ENCODE results near the gene CYP3A7.
"Not testable (repeated sequence)": the region's sequence is repeated elsewhere in the genome, so short reads cannot be mapped to it uniquely, and the experiment has no call there.

Gene CYP3A7

GRCh38 chr7:99772565-99772964 is 37.6 kb upstream of the CYP3A7 start:
- no peak for DNase-seq (ENCODE audit: low read depth, low spot score)
- H3K4me3 ChIP-seq (ENCODE audit: low read depth, low read length) = no peak overlapping the region
- in situ Hi-C loops (cut with HindIII; ENCODE audit: low sequenced_read_pairs) = no loop called here
- TF ChIP-seq CTCF (IDR thresholded peaks at IDR 0.05; ENCODE audit: low read depth, low read length) = no peak

- DNase-seq (ENCODE audit: low read depth, low spot score); in situ Hi-C loops (cut with HindIII; ENCODE audit: low sequenced_read_pairs); H3K4me3 ChIP-seq (ENCODE audit: low read depth, low read length): not testable (repeated sequence)
Measured at GRCh38 chr7:99769494-99769893, 34.5 kb upstream of the CYP3A7 start.

GRCh38 chr7:99768471-99768870 is 33.5 kb upstream of the CYP3A7 start:
- in situ Hi-C loops (cut with HindIII; ENCODE audit: low sequenced_read_pairs) = no loop called here
- DNase-seq (ENCODE audit: low read depth, low spot score) = no peak
- H3K4me3 ChIP-seq (ENCODE audit: low read depth, low read length) = no peak overlapping the region
- TF ChIP-seq CTCF (IDR thresholded peaks at IDR 0.05; ENCODE audit: low read depth, low read length) = no peak

GRCh38 chr7:99767662-99768061 is 32.7 kb upstream of the CYP3A7 start:
- no peak for TF ChIP-seq CTCF (IDR thresholded peaks at IDR 0.05; ENCODE audit: low read depth, low read length)
- DNase-seq (ENCODE audit: low read depth, low spot score) = no peak
- in situ Hi-C loops (cut with HindIII; ENCODE audit: low sequenced_read_pairs) = no loop called here
- no peak overlapping the region for H3K4me3 ChIP-seq (ENCODE audit: low read depth, low read length)

- TF ChIP-seq CTCF (IDR thresholded peaks at IDR 0.05; ENCODE audit: low read depth, low read length) = no peak
- no peak for DNase-seq (ENCODE audit: low read depth, low spot score)
- H3K4me3 ChIP-seq (ENCODE audit: low read depth, low read length) = no peak overlapping the region
- in situ Hi-C loops (cut with HindIII; ENCODE audit: low sequenced_read_pairs) = no loop called here
Measured at GRCh38 chr7:99766484-99767099, 31.6 kb upstream of the CYP3A7 start.

- no peak overlapping the region for H3K4me3 ChIP-seq (ENCODE audit: low read depth, low read length)
- no peak for TF ChIP-seq CTCF (IDR thresholded peaks at IDR 0.05; ENCODE audit: low read depth, low read length)
- DNase-seq (ENCODE audit: low read depth, low spot score) = no peak
- in situ Hi-C loops (cut with HindIII; ENCODE audit: low sequenced_read_pairs) = no loop called here
Measured at GRCh38 chr7:99764478-99764877, 29.5 kb upstream of the CYP3A7 start.

GRCh38 chr7:99762680-99763327 is 27.8 kb upstream of the CYP3A7 start:
- H3K4me3 ChIP-seq (ENCODE audit: low read depth, low read length) = no peak overlapping the region
- in situ Hi-C loops (cut with HindIII; ENCODE audit: low sequenced_read_pairs) = no loop called here
- TF ChIP-seq CTCF (IDR thresholded peaks at IDR 0.05; ENCODE audit: low read depth, low read length) = no peak
- peak; percentile 74 for DNase-seq (ENCODE audit: low read depth, low spot score)

All from astrocyte of the spinal cord (primary cell).